Panc1 (cell line): ENCODE measurements around the gene C11orf98. TPM values are rescaled to one million over a fixed set of nuclear protein-coding genes. Genes with fewer than 3 reads are reported as not detected.

ENCODE experiments used
- ATAC-seq: fragments of 200-7000 bp; cut with Tn5 transposase; 2 replicates; pipeline ENCODE4 v1.9.1; 2020; ENCODE audit warnings: mild to moderate bottlenecking, moderate library complexity
- Bru-seq: library from RNA; stranded (reverse); fragments of 400-500 nt; gene quantifications from one replicate; lab custom pipeline; 2021; lab: Mats Ljungman, UMichigan
- BruChase-seq, 2 experiments: library from RNA; stranded (reverse); fragments of 400-500 nt; gene quantifications; one replicate each; lab custom pipeline; 2021; lab: Mats Ljungman, UMichigan
- BruUV-seq: library from RNA; stranded (reverse); fragments of 400-500 nt; replicated peaks from 2 replicates; lab custom pipeline; 2021; lab: Mats Ljungman, UMichigan
- CTCF ChIA-PET: fragments of 300-600 bp; sonication (Branson Sonifier 250); formaldehyde crosslinking; loops from one replicate; lab custom pipeline; 2022; ENCODE audit warnings: antibody characterized with exemption; lab: Charles Lee
- POLR2A ChIA-PET: fragments of 300-600 bp; sonication (Branson Sonifier 250); formaldehyde crosslinking; loops from one replicate; lab custom pipeline; 2022; ENCODE audit warnings: antibody characterized with exemption; lab: Charles Lee
- DNase-seq: peaks from one replicate; pipeline ENCODE4 v3.0.0-alpha.2; 2010; ENCODE audit warnings: low read depth, low spot score
- H3K27ac ChIP-seq: 2 replicates; pipeline ENCODE4 v1.5.1; 2011; ENCODE audit warnings: mild to moderate bottlenecking, low read length, inconsistent platforms
- H3K27me3 ChIP-seq: fragments of 200-500 bp; sonication (Bioruptor generic); 2 replicates; pipeline ENCODE4 v1.6.0; 2014; ENCODE audit warnings: low read length, inconsistent platforms; ENCODE audit not compliant: control insufficient read depth, insufficient read depth
- H3K36me3 ChIP-seq: fragments of 200-500 bp; sonication (Bioruptor generic); 2 replicates; pipeline ENCODE4 v1.5.1; 2014; ENCODE audit warnings: inconsistent platforms, mild to moderate bottlenecking, low read length, moderate library complexity; ENCODE audit not compliant: control insufficient read depth, insufficient read depth
- H3K4me1 ChIP-seq: 2 replicates; pipeline ENCODE4 v1.5.1; 2011; ENCODE audit warnings: inconsistent platforms, mild to moderate bottlenecking, low read length, moderate library complexity; ENCODE audit not compliant: control insufficient read depth, insufficient read depth
- H3K4me3 ChIP-seq, 2 experiments: 2 replicates each; pipeline ENCODE4 v1.5.1; 2011 to 2012; ENCODE audit warnings: low read depth in 2 of 2, low read length in 2 of 2, mild to moderate bottlenecking in 2 of 2, inconsistent platforms in 1 of 2, moderate library complexity in 1 of 2
- H3K9me3 ChIP-seq: fragments of 200-500 bp; sonication (Bioruptor generic); 2 replicates; pipeline ENCODE4 v1.5.1; 2014; ENCODE audit warnings: low read depth, mild to moderate bottlenecking, inconsistent platforms, low read length, moderate library complexity; ENCODE audit not compliant: control insufficient read depth, insufficient read depth
- CTCF ChIP-seq: fragments of 450-650 bp; IDR thresholded peaks from 2 replicates; pipeline ENCODE4 v1.5.1; 2017; ENCODE audit warnings: mild to moderate bottlenecking
- POLR2AphosphoS5 ChIP-seq: IDR thresholded peaks from 2 replicates; pipeline ENCODE4 v1.6.1; 2012; ENCODE audit warnings: mild to moderate bottlenecking, low read depth, low read length, moderate library complexity
- REST ChIP-seq, 2 experiments: IDR thresholded peaks; 2 replicates each; pipeline ENCODE4 v1.6.1; 2011 to 2012; ENCODE audit warnings: low read depth in 2 of 2, control low read depth in 1 of 2, low read length in 1 of 2, mild to moderate bottlenecking in 1 of 2, moderate library complexity in 1 of 2; ENCODE audit not compliant: insufficient read depth in 1 of 2
- SIN3A ChIP-seq: IDR thresholded peaks from 2 replicates; pipeline ENCODE4 v1.6.1; 2012; ENCODE audit warnings: low read depth, mild to moderate bottlenecking, low read length, moderate library complexity, borderline replicate concordance; ENCODE audit not compliant: insufficient read depth
- TCF7L2 ChIP-seq: IDR thresholded peaks from 2 replicates; pipeline ENCODE4 v1.6.1; 2011; ENCODE audit warnings: mild to moderate bottlenecking, low read depth, low read length, inconsistent platforms
- in situ Hi-C: cut with HindIII; loops from 2 replicates; pipeline ENCODE4 v1.10.0; 2016; ENCODE audit warnings: low sequenced_read_pairs, low pct_unique_long_range_greater_than_20kb
- intact Hi-C: fragments of 100-400 bp; cut with micrococcal nuclease; formaldehyde crosslinking; loops from one replicate; pipeline ENCODE4 v1.10.0; 2022; ENCODE audit not compliant: unreplicated experiment
- long read RNA-seq: library from polyadenylated mRNA; unstranded; transcript quantifications from one replicate; pipeline ENCODE4 v2.0.0, GENCODE V29; 2021; ENCODE audit not compliant: unreplicated experiment
- polyA plus RNA-seq: library from polyadenylated mRNA; unstranded; fragments of >200 nt; gene quantifications from one replicate; pipeline ENCODE4 v1.2.1, GENCODE V29; 2012; ENCODE audit warnings: missing spikeins; ENCODE audit not compliant: insufficient read length
- total RNA-seq: library from RNA; stranded (reverse); gene quantifications from one replicate; pipeline ENCODE4 v1.2.1, GENCODE V29; 2021; ENCODE audit not compliant: unreplicated experiment

C11orf98 gene
- 96.7 TPM for total RNA-seq
- polyA plus RNA-seq = 83.4 TPM
- percentile 88 among the genes with signal in this experiment for Bru-seq, nascent RNA
- percentile 81 among the genes with signal in this experiment for BruChase-seq, experiment 1, labeled RNA remaining after a 2-hour chase
- percentile 83 among the genes with signal in this experiment for BruChase-seq, experiment 2, labeled RNA remaining after a 6-hour chase
- long read RNA-seq, transcript C11orf98-201 (4 exons, 654 nt) = major isoform, 65 of 76 reads
- long read RNA-seq, transcript C11orf98-203 (3 exons, 774 nt) = minor isoform, 9 of 76 reads
- long read RNA-seq, partial matches to known transcripts = 1 of 76 reads
- long read RNA-seq, other reads (novel, unspliced or antisense) = 1 of 76 reads

GRCh38 chr11:62665075-62665598, at the start of gene C11orf98, which contains the start of gene CSKMT:
TSS of gene C11orf98 (minus strand) at chr11:62665210. CDS start at chr11:62665169, 41 bp downstream.
TSS of gene CSKMT (plus strand) at chr11:62665312. CDS start at chr11:62665880, 568 bp downstream.
- in situ Hi-C loops (no loop called here), intact Hi-C loops (no loop called here)
- peak; percentile 59 for DNase-seq
- CTCF ChIA-PET = interaction anchor here (0.6 to 0.9 kb wide), 2 partner anchors 53 to 55 kb away, joined by 3 to 6 read pairs; no protein-coding TSS in a partner anchor
- Histone ChIP-seq H3K4me1 (peaks cover 22% of the 10 kb centered on the region), H3K9me3 (no peaks in the 10 kb centered on the region), H3K27ac (peak within 1 kb of the TSS; percentile 99), H3K36me3 (peaks cover 9% of the 10 kb centered on the region), H3K4me3 (peak within 1 kb of the TSS; percentile 94 to 96), H3K27me3 (no peaks in the 10 kb centered on the region)
- POLR2A ChIA-PET = interaction anchor here (0.5 to 1.7 kb wide), 17 partner anchors 9 to 850 kb away, joined by 3 to 10 read pairs (median 3); partner anchors contain the start of genes GANAB, HNRNPUL2, INTS5 and TTC9C
- peak; percentile 67; the same call in 1 of the 2 replicates for TF ChIP-seq TCF7L2
- TF ChIP-seq REST (IDR thresholded peaks at IDR 0.05; ENCODE audit: insufficient read depth in 1 of 2, low read depth in 2 of 2, low read length in 1 of 2) = no peak
- peak; percentile 100 for TF ChIP-seq POLR2AphosphoS5
- peak; percentile 93; the same call in 1 of the 2 replicates for TF ChIP-seq SIN3A
- no TSS peak for BruUV-seq
- ATAC-seq = peak; percentile 90

GRCh38 chr11:62713343-62713742, 48.3 kb upstream of the C11orf98 start:
- in situ Hi-C loops (no loop called here), intact Hi-C loops (no loop called here)
- ATAC-seq (no peak), DNase-seq (no peak)
- Histone ChIP-seq H3K36me3 (peaks cover 30% of the 10 kb centered on the region), H3K4me1 (peaks cover 10% of the 10 kb centered on the region), H3K4me3 (no peak overlapping the region), H3K27me3 (no peaks in the 10 kb centered on the region), H3K27ac (no peak overlapping the region), H3K9me3 (no peaks in the 10 kb centered on the region)
- no TSS peak for BruUV-seq
- no peak for TF ChIP-seq POLR2AphosphoS5
- ChIA-PET POLR2A (no interaction called here), CTCF (no interaction called here)

- H3K4me1 ChIP-seq = peaks cover 10% of the 10 kb centered on the region
- H3K27me3 ChIP-seq = no peaks in the 10 kb centered on the region
- H3K4me3 ChIP-seq = no peak overlapping the region
- ChIA-PET POLR2A (no interaction called here), CTCF (no interaction called here)
- DNase-seq (no peak), ATAC-seq (no peak)
- H3K9me3 ChIP-seq = no peaks in the 10 kb centered on the region
- H3K36me3 ChIP-seq = peaks cover 29% of the 10 kb centered on the region
- intact Hi-C loops (no loop called here), in situ Hi-C loops (no loop called here)
- no peak overlapping the region for H3K27ac ChIP-seq
- BruUV-seq = no TSS peak
- TF ChIP-seq CTCF (no peak), REST (IDR thresholded peaks at IDR 0.05; ENCODE audit: insufficient read depth in 1 of 2, low read depth in 2 of 2, low read length in 1 of 2) (no peak)
Observed at GRCh38 chr11:62712861-62713260, 47.9 kb upstream of the C11orf98 start.
